ENCODE data around the gene NT5C3B. TPM values are rescaled to one million over a fixed set of nuclear protein-coding genes. Genes with fewer than 3 reads are reported as not detected.

Gene NT5C3B
- total and polyA plus RNA-seq, 2 donors (not counting 3 experiments of a cell fraction or from before 2014, with no cell fraction given): 67.3 to 92.5 TPM

DNA sequence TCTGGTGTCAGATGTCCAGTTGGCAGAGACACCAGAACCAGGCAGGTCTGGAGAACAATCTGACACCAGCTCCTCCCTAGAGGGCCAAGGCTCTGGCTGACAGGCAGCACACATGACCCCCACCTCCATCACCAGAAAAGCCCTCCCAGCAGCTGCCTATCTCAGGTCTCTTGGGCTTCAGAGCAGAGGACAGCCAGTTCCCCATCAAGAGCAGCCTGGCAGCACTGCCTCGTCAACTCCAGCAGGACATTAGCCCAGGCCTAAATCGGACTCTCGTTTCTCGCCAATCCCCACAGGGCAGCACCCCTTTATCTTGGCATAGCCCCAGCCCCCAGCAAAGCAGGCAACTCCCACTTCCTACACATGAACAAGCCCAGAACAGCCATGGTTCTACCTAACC, 53.9 kb downstream of the NT5C3B start:
- Histone ChIP-seq H3K27me3 (ENCODE audit: control insufficient read depth in 2 of 2, insufficient read depth in 2 of 2, low read length in 2 of 2) (no peaks in the 10 kb centered on the region), H3K9ac (replicated peaks; ENCODE audit: extremely low read depth, insufficient read depth, low read length) (no peak overlapping the region), H3K27ac (ENCODE audit: insufficient read depth, low read depth, low read length) (no peak overlapping the region), H3K9me3 (replicated peaks; ENCODE audit: control insufficient read depth, insufficient read depth, low read length) (no peaks in the 10 kb centered on the region), H3K9me1 (replicated peaks; ENCODE audit: control insufficient read depth, extremely low read depth, insufficient read depth, low read length) (no peaks in the 10 kb centered on the region), H3K4me2 (ENCODE audit: insufficient read depth, low read length) (no peak overlapping the region), H3K4me3 (replicated peaks in 1 of 3; ENCODE audit: insufficient read depth in 1 of 3, low read depth in 1 of 3, low read length in 3 of 3) (no peak overlapping the region), H3K79me2 (ENCODE audit: control insufficient read depth, insufficient read depth, low read length) (no peaks in the 10 kb centered on the region), H3K36me3 (ENCODE audit: control insufficient read depth in 2 of 2, extremely low read depth in 1 of 2, insufficient read depth in 2 of 2, low read length in 2 of 2) (no peaks in the 10 kb centered on the region), H2AFZ (ENCODE audit: low read depth, low read length) (no peak overlapping the region), H3K4me1 (ENCODE audit: control insufficient read depth, extremely low read depth, insufficient read depth, low read length) (peaks cover 9% of the 10 kb centered on the region), H4K20me1 (replicated peaks; ENCODE audit: control insufficient read depth, extremely low read depth, insufficient read depth, low read length) (no peaks in the 10 kb centered on the region)
- POLR2A ChIA-PET: no interaction called here
- CTCF ChIA-PET: no interaction called here
- dilution Hi-C loops (cut with MboI; ENCODE audit: extremely low pct_ligation_motif_present, low sequenced_read_pairs) (no loop called here), intact Hi-C loops (cut with micrococcal nuclease) (no loop called here)
- DNase-seq (ENCODE audit: low read depth, low spot score) (no peak), FAIRE-seq (no peak)
- TF ChIP-seq EZH2 (IDR thresholded peaks at IDR 0.05; ENCODE audit: borderline replicate concordance, low read depth, low read length, severe bottlenecking): no peak
- TF ChIP-seq, protein P1, sequence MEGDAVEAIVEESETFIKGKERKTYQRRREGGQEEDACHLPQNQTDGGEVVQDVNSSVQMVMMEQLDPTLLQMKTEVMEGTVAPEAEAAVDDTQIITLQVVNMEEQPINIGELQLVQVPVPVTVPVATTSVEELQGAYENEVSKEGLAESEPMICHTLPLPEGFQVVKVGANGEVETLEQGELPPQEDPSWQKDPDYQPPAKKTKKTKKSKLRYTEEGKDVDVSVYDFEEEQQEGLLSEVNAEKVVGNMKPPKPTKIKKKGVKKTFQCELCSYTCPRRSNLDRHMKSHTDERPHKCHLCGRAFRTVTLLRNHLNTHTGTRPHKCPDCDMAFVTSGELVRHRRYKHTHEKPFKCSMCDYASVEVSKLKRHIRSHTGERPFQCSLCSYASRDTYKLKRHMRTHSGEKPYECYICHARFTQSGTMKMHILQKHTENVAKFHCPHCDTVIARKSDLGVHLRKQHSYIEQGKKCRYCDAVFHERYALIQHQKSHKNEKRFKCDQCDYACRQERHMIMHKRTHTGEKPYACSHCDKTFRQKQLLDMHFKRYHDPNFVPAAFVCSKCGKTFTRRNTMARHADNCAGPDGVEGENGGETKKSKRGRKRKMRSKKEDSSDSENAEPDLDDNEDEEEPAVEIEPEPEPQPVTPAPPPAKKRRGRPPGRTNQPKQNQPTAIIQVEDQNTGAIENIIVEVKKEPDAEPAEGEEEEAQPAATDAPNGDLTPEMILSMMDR (IDR thresholded peaks at IDR 0.05; ENCODE audit: extremely low read depth in 1 of 2, insufficient read depth in 1 of 2, low read depth in 1 of 2, low read length in 2 of 2): no peak
- BruUV-seq (replicated peaks): no TSS peak

DNA sequence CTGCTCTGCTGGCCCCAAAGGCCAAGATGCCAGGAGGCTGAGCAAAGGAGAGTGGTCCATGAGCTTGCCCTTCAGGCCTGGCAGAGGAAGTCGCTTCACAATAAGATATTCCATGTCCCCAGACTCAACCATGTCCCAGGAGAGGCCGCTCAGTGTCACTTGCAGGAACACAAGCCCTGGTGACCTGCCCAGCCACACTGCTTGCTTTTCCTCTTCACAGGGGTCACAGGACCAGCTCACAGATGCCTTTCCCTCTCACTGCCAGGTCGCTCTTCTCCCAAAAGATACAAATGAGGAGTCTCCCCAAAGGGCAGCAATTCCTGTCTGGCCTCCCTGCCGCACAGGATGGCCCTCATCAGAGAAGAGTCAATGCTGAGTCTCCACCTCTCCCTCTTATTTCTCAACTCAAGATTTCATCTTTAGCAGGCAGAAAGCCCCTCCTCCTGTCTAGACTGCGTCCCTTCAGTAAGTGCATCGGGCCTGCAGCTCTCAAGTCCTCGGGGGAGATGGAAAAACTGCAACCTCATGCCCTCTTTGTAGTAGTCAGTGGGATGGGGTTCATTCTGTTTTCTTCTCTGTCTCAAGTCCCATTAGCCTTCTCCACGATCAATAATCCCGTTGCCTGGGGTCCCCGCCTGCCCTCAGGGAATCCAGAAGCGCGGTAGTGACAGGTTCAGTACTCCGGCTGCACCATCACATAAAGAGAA, 54.5 kb downstream of the NT5C3B start:
- DNase-seq (ENCODE audit: low read depth, low spot score): no peak
- ChIA-PET CTCF (interaction anchor here (0.6 kb wide), 1 partner anchor 71 kb away, joined by 3 read pairs; no protein-coding TSS in a partner anchor), POLR2A (interaction anchor here (1.6 kb wide), 1 partner anchor 13 kb away, joined by 3 read pairs; no protein-coding TSS in a partner anchor)
- no peaks in the 10 kb centered on the region for H3K27me3 ChIP-seq (ENCODE audit: control insufficient read depth in 2 of 2, insufficient read depth in 2 of 2, low read length in 2 of 2)
- H3K79me2 ChIP-seq (ENCODE audit: control insufficient read depth, insufficient read depth, low read length): no peaks in the 10 kb centered on the region
- H4K20me1 ChIP-seq (replicated peaks; ENCODE audit: control insufficient read depth, extremely low read depth, insufficient read depth, low read length): no peaks in the 10 kb centered on the region
- intact Hi-C loops (cut with micrococcal nuclease): no loop called here
- no peak for FAIRE-seq
- no peak overlapping the region for H3K4me2 ChIP-seq (ENCODE audit: insufficient read depth, low read length)
- no peaks in the 10 kb centered on the region for H3K9me3 ChIP-seq (replicated peaks; ENCODE audit: control insufficient read depth, insufficient read depth, low read length)
- peaks cover 15% of the 10 kb centered on the region for H3K4me1 ChIP-seq (ENCODE audit: control insufficient read depth, extremely low read depth, insufficient read depth, low read length)
- no peak for TF ChIP-seq POLR2AphosphoS5 (IDR thresholded peaks at IDR 0.05; ENCODE audit: insufficient read depth, low read depth, low read length)
- TF ChIP-seq MYC (IDR thresholded peaks at IDR 0.05; ENCODE audit: low read depth, low read length): no peak
- TF ChIP-seq POLR2A (IDR thresholded peaks at IDR 0.05; ENCODE audit: low read depth, low read length): no peak
- no peak for TF ChIP-seq JUN (IDR thresholded peaks at IDR 0.05; ENCODE audit: borderline replicate concordance, insufficient read depth, insufficient read length, low read depth)
- TF ChIP-seq EZH2 (IDR thresholded peaks at IDR 0.05; ENCODE audit: borderline replicate concordance, low read depth, low read length, severe bottlenecking): no peak
- TF ChIP-seq, protein P1 (IDR thresholded peaks at IDR 0.05; ENCODE audit: extremely low read depth in 1 of 2, insufficient read depth in 1 of 2, low read depth in 1 of 2, low read length in 2 of 2): no peak
- TF ChIP-seq, protein P2, sequence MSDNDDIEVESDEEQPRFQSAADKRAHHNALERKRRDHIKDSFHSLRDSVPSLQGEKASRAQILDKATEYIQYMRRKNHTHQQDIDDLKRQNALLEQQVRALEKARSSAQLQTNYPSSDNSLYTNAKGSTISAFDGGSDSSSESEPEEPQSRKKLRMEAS (IDR thresholded peaks at IDR 0.05; ENCODE audit: insufficient read depth, insufficient read length): no peak
- TF ChIP-seq GATA2 (IDR thresholded peaks at IDR 0.05; ENCODE audit: insufficient read depth, insufficient read length, low read depth, low read length): no peak
- dilution Hi-C loops (cut with MboI; ENCODE audit: extremely low pct_ligation_motif_present, low sequenced_read_pairs): no loop called here
- no peak overlapping the region for H2AFZ ChIP-seq (ENCODE audit: low read depth, low read length)
- no TSS peak for BruUV-seq (replicated peaks)
- H3K27ac ChIP-seq (ENCODE audit: insufficient read depth, low read depth, low read length): no peak overlapping the region
- H3K36me3 ChIP-seq (ENCODE audit: control insufficient read depth in 2 of 2, extremely low read depth in 1 of 2, insufficient read depth in 2 of 2, low read length in 2 of 2): no peaks in the 10 kb centered on the region
- H3K4me3 ChIP-seq (replicated peaks in 1 of 3; ENCODE audit: insufficient read depth in 1 of 3, low read depth in 1 of 3, low read length in 3 of 3): no peak overlapping the region
- H3K9me1 ChIP-seq (replicated peaks; ENCODE audit: control insufficient read depth, extremely low read depth, insufficient read depth, low read length): no peaks in the 10 kb centered on the region
- H3K9ac ChIP-seq (replicated peaks; ENCODE audit: extremely low read depth, insufficient read depth, low read length): no peak overlapping the region

Data from endothelial cell of umbilical vein (primary cell).